Hepatocyte (in vitro differentiated cells): ENCODE measurements around the gene YARS1. TPM values are rescaled to one million over a fixed set of nuclear protein-coding genes. Genes with fewer than 3 reads are reported as not detected.

Experiments
- DNase-seq: peaks from one replicate; pipeline ENCODE4 v3.0.0-alpha.2; 2016; ENCODE audit warnings: low spot score
- H2AFZ ChIP-seq: fragments of 200-600 bp; sonication (generic); 2 replicates; pipeline ENCODE4 v1.6.0; 2016; ENCODE audit warnings: antibody characterized with exemption, mild to moderate bottlenecking
- H3K27ac ChIP-seq: fragments of 200-600 bp; sonication (generic); 2 replicates; pipeline ENCODE4 v1.5.1; 2016; ENCODE audit warnings: mild to moderate bottlenecking
- H3K27me3 ChIP-seq: fragments of 200-600 bp; sonication (generic); 2 replicates; pipeline ENCODE4 v1.6.1; 2016
- H3K36me3 ChIP-seq: fragments of 200-600 bp; sonication (generic); replicated peaks from 2 replicates; pipeline ENCODE4 v1.5.1; 2016; ENCODE audit warnings: low read depth; ENCODE audit not compliant: insufficient read depth
- H3K4me1 ChIP-seq: fragments of 200-600 bp; sonication (generic); 2 replicates; pipeline ENCODE4 v1.5.1; 2016; ENCODE audit warnings: mild to moderate bottlenecking, moderate library complexity; ENCODE audit not compliant: insufficient read depth
- H3K4me2 ChIP-seq: fragments of 200-600 bp; sonication (generic); 2 replicates; pipeline ENCODE4 v1.6.0; 2016
- H3K4me3 ChIP-seq: fragments of 200-600 bp; sonication (generic); 2 replicates; pipeline ENCODE4 v1.5.1; 2016; ENCODE audit warnings: mild to moderate bottlenecking
- H3K79me2 ChIP-seq: fragments of 200-600 bp; sonication (generic); 2 replicates; pipeline ENCODE4 v1.6.0; 2017; ENCODE audit warnings: mild to moderate bottlenecking
- H3K9me2 ChIP-seq: fragments of 200-600 bp; sonication (generic); replicated peaks from 2 replicates; pipeline ENCODE4 v1.6.0; 2017; ENCODE audit warnings: mild to moderate bottlenecking; ENCODE audit not compliant: insufficient read depth
- H3K9me3 ChIP-seq: fragments of 200-600 bp; sonication (generic); 2 replicates; pipeline ENCODE4 v1.5.1; 2016; ENCODE audit warnings: low read depth, mild to moderate bottlenecking
- H4K20me1 ChIP-seq: fragments of 200-600 bp; sonication (generic); 2 replicates; pipeline ENCODE4 v1.6.0; 2016; ENCODE audit warnings: mild to moderate bottlenecking; ENCODE audit not compliant: insufficient read depth, poor library complexity, severe bottlenecking
- CTCF ChIP-seq: fragments of 200-600 bp; sonication (generic); IDR thresholded peaks from 2 replicates; pipeline ENCODE4 v1.5.1; 2016; ENCODE audit warnings: antibody characterized with exemption, mild to moderate bottlenecking; ENCODE audit not compliant: poor library complexity
- EZH2 ChIP-seq: fragments of 200-600 bp; sonication (generic); IDR thresholded peaks from 2 replicates; pipeline ENCODE4 v1.6.1; 2016; ENCODE audit warnings: antibody characterized with exemption, mild to moderate bottlenecking, borderline replicate concordance
- EZH2phosphoT487 ChIP-seq: fragments of 200-600 bp; sonication (generic); IDR thresholded peaks from one replicate; pipeline ENCODE4 v1.6.1; 2018; ENCODE audit warnings: antibody characterized with exemption, mild to moderate bottlenecking, low read depth, moderate library complexity; ENCODE audit not compliant: unreplicated experiment, severe bottlenecking
- WGBS: methylation state at CpG from one replicate; pipeline ENCODE4 v1.1.6; 2016; ENCODE audit warnings: low lambda C conversion rate; ENCODE audit errors: missing lambda C conversion rate; 5-methylcytosine and 5-hydroxymethylcytosine counted together
- polyA plus RNA-seq: library from polyadenylated mRNA; unstranded; fragments of >200 nt; fragmentation: Nextera tagmentation; extraction: Ambion mirVana; gene quantifications from 2 replicates; pipeline ENCODE4 v1.2.1, GENCODE V29; 2016
- total RNA-seq: library from RNA; depleted of rRNA; stranded (reverse); fragments of >200 nt; gene quantifications from 2 replicates; pipeline ENCODE4 v1.2.3, GENCODE V29; 2014

Gene YARS1
- total and polyA plus RNA-seq, 2 experiments from 2014 or later = 104 to 140 TPM

GRCh38 chr1:32769524-32770220 lies 47.5 kb downstream of the YARS1 start:
- H3K27ac ChIP-seq = no peak overlapping the region
- no peaks in the 10 kb centered on the region for H3K27me3 ChIP-seq
- 86% methylated on average over 29 of the region's 32 CpGs for whole genome bisulfite sequencing
- no peak overlapping the region for H2AFZ ChIP-seq
- no peak for DNase-seq
- H3K79me2 ChIP-seq = peaks cover 39% of the 10 kb centered on the region
- H3K9me3 ChIP-seq = no peaks in the 10 kb centered on the region
- no peaks in the 10 kb centered on the region for H3K36me3 ChIP-seq
- H3K9me2 ChIP-seq = no peaks in the 10 kb centered on the region
- H3K4me1 ChIP-seq = peaks cover 45% of the 10 kb centered on the region
- H4K20me1 ChIP-seq = peaks cover 16% of the 10 kb centered on the region
- H3K4me2 ChIP-seq = no peak overlapping the region
- no peak overlapping the region for H3K4me3 ChIP-seq
- TF ChIP-seq EZH2phosphoT487 = no peak
- no peak for TF ChIP-seq EZH2
- no peak for TF ChIP-seq CTCF

- TF ChIP-seq CTCF (no peak), EZH2 (no peak)
- H3K9me2 ChIP-seq = no peaks in the 10 kb centered on the region
- H3K36me3 ChIP-seq = no peaks in the 10 kb centered on the region
- H3K27ac ChIP-seq = peak overlapping the region; percentile 87
- no peak for DNase-seq
- no peak overlapping the region for H3K4me3 ChIP-seq
- H3K4me1 ChIP-seq = peaks cover 52% of the 10 kb centered on the region
- no peak overlapping the region for H2AFZ ChIP-seq
- H3K4me2 ChIP-seq = peak overlapping the region; percentile 78
- H3K9me3 ChIP-seq = no peaks in the 10 kb centered on the region
- H3K79me2 ChIP-seq = peaks cover 53% of the 10 kb centered on the region
- WGBS = 90% methylated on average over 16 of the region's 16 CpGs
- no peaks in the 10 kb centered on the region for H3K27me3 ChIP-seq
- H4K20me1 ChIP-seq = peaks cover 18% of the 10 kb centered on the region
Observed at GRCh38 chr1:32768110-32768850, 48.9 kb downstream of the YARS1 start.

GRCh38 chr1:32767641-32768040 lies 49.5 kb downstream of the YARS1 start:
- no peak overlapping the region for H2AFZ ChIP-seq
- H3K27ac ChIP-seq = peak overlapping the region; percentile 87
- peaks cover 58% of the 10 kb centered on the region for H3K4me1 ChIP-seq
- peak; percentile 28 for DNase-seq
- no peak overlapping the region for H3K4me3 ChIP-seq
- no peaks in the 10 kb centered on the region for H3K9me3 ChIP-seq
- no peaks in the 10 kb centered on the region for H3K9me2 ChIP-seq
- H3K4me2 ChIP-seq = peak overlapping the region; percentile 78
- no peaks in the 10 kb centered on the region for H3K36me3 ChIP-seq
- peaks cover 18% of the 10 kb centered on the region for H4K20me1 ChIP-seq
- peaks cover 59% of the 10 kb centered on the region for H3K79me2 ChIP-seq
- TF ChIP-seq EZH2 = no peak
- no peak for TF ChIP-seq CTCF
- TF ChIP-seq EZH2phosphoT487 = no peak
- no peaks in the 10 kb centered on the region for H3K27me3 ChIP-seq
- WGBS = 55% methylated on average over 5 of the region's 5 CpGs
